Endothelial cell of umbilical vein (primary cell): Measurements from ENCODE around the gene PDS5B. TPM values are rescaled to one million over a fixed set of nuclear protein-coding genes. Genes with fewer than 3 reads are reported as not detected.

Experiments
- BruUV-seq: library from RNA; stranded (reverse); fragments of 400-500 nt; replicated peaks from 2 replicates; lab custom pipeline; 2021; lab: Mats Ljungman, UMichigan
- CTCF ChIA-PET: fragments of 300-600, 350-600 bp; sonication (Branson Sonifier 250); formaldehyde crosslinking; loops from one replicate; lab custom pipeline; 2021; ENCODE audit warnings: antibody characterized with exemption, inconsistent platforms; lab: Charles Lee
- POLR2A ChIA-PET: fragments of 300-600, 350-600 bp; sonication (Branson Sonifier 250); formaldehyde crosslinking; loops from one replicate; lab custom pipeline; 2021; ENCODE audit warnings: antibody characterized with exemption, inconsistent platforms; lab: Charles Lee
- DNase-seq: peaks from one replicate; pipeline ENCODE4 v3.0.0-alpha.2; 2011; ENCODE audit warnings: low read depth, low spot score
- FAIRE-seq: peaks from 2 replicates; lab custom pipeline; 2011; peaks lifted over from hg19 to GRCh38; lab: Jason Lieb, UNC
- H2AFZ ChIP-seq: 2 replicates; pipeline ENCODE4 v1.6.0; 2012; ENCODE audit warnings: low read depth, low read length, control low read depth, inconsistent platforms
- H3K27ac ChIP-seq: 2 replicates; pipeline ENCODE4 v1.5.1; 2011; ENCODE audit warnings: low read depth, mild to moderate bottlenecking, control low read depth, low read length, moderate library complexity; ENCODE audit not compliant: insufficient read depth
- H3K27me3 ChIP-seq, 2 experiments: 2 replicates each; pipeline versions ENCODE4 v1.6.0 to v1.6.1; 2011; ENCODE audit warnings: low read length in 2 of 2, mixed read lengths in 1 of 2; ENCODE audit not compliant: control insufficient read depth in 2 of 2, insufficient read depth in 2 of 2
- H3K36me3 ChIP-seq, 2 experiments: 2 replicates in 1 of 2; 3 replicates in 1 of 2; pipeline ENCODE4 v1.5.1; 2011; ENCODE audit warnings: low read length in 2 of 2, mild to moderate bottlenecking in 1 of 2, moderate library complexity in 1 of 2; ENCODE audit not compliant: control insufficient read depth in 2 of 2, insufficient read depth in 2 of 2; ENCODE audit errors: extremely low read depth in 1 of 2
- H3K4me1 ChIP-seq: 3 replicates; pipeline ENCODE4 v1.5.1; 2011; ENCODE audit warnings: mild to moderate bottlenecking, low read length; ENCODE audit not compliant: control insufficient read depth, insufficient read depth; ENCODE audit errors: extremely low read depth
- H3K4me2 ChIP-seq: 2 replicates; pipeline ENCODE4 v1.6.1; 2011; ENCODE audit warnings: low read length, control low read depth, mixed read lengths; ENCODE audit not compliant: insufficient read depth
- H3K4me3 ChIP-seq, 3 experiments: fragments of 200-600 bp in 1 of 3; sonication (generic), shearing (Covaris generic) in 1 of 3; replicated peaks in 1 of 3; 2 replicates each; pipeline ENCODE4 v1.5.1; 2011 to 2016; ENCODE audit warnings: control low read depth in 3 of 3, low read length in 3 of 3, mild to moderate bottlenecking in 2 of 3, inconsistent platforms in 1 of 3, low read depth in 1 of 3, moderate library complexity in 1 of 3; ENCODE audit not compliant: insufficient read depth in 1 of 3
- H3K79me2 ChIP-seq: 2 replicates; pipeline ENCODE4 v1.6.0; 2012; ENCODE audit warnings: low read length, inconsistent platforms; ENCODE audit not compliant: control insufficient read depth, insufficient read depth
- H3K9ac ChIP-seq: replicated peaks from 2 replicates; pipeline ENCODE3; 2011; ENCODE audit warnings: low read length, control low read depth; ENCODE audit not compliant: insufficient read depth; ENCODE audit errors: extremely low read depth
- H3K9me1 ChIP-seq: replicated peaks from 3 replicates; pipeline ENCODE4 v1.6.0; 2011; ENCODE audit warnings: mild to moderate bottlenecking, low read length; ENCODE audit not compliant: control insufficient read depth, insufficient read depth; ENCODE audit errors: extremely low read depth
- H3K9me3 ChIP-seq: replicated peaks from 2 replicates; pipeline ENCODE4 v1.5.1; 2012; ENCODE audit warnings: low read length, inconsistent platforms; ENCODE audit not compliant: control insufficient read depth, insufficient read depth
- H4K20me1 ChIP-seq: replicated peaks from 2 replicates; pipeline ENCODE3; 2011; ENCODE audit warnings: mild to moderate bottlenecking, low read length; ENCODE audit not compliant: control insufficient read depth, insufficient read depth; ENCODE audit errors: extremely low read depth
- CTCF ChIP-seq, 2 donors: IDR thresholded peaks; 1 replicate in 1 of 2; 2 replicates in 1 of 2; pipeline ENCODE4 v1.5.1; 2011; ENCODE audit warnings: low read length in 2 of 2, mild to moderate bottlenecking in 2 of 2, moderate library complexity in 2 of 2, control low read depth in 1 of 2, inconsistent platforms in 1 of 2, low read depth in 1 of 2; ENCODE audit not compliant: insufficient read depth in 1 of 2; ENCODE audit errors: extremely low read depth in 1 of 2
- EZH2 ChIP-seq: IDR thresholded peaks from 2 replicates; pipeline ENCODE4 v1.6.1; 2012; ENCODE audit warnings: borderline replicate concordance, low read depth, mild to moderate bottlenecking, moderate library complexity, low read length, inconsistent platforms; ENCODE audit not compliant: severe bottlenecking
- FOS ChIP-seq: IDR thresholded peaks from 2 replicates; pipeline ENCODE4 v1.6.1; 2011; ENCODE audit warnings: mild to moderate bottlenecking, low read length, moderate library complexity, borderline replicate concordance; ENCODE audit not compliant: insufficient read depth
- GATA2 ChIP-seq: IDR thresholded peaks from 2 replicates; pipeline ENCODE4 v1.7.0; 2011; ENCODE audit warnings: low read depth, mild to moderate bottlenecking, moderate library complexity, mixed read lengths, low read length; ENCODE audit not compliant: insufficient read length, insufficient read depth
- JUN ChIP-seq: IDR thresholded peaks from 2 replicates; pipeline ENCODE4 v1.6.1; 2011; ENCODE audit warnings: borderline replicate concordance, low read depth; ENCODE audit not compliant: insufficient read length, insufficient read depth
- MAX ChIP-seq: IDR thresholded peaks from 2 replicates; pipeline ENCODE4 v1.6.1; 2011; ENCODE audit not compliant: insufficient read depth, insufficient read length
- MYC ChIP-seq: IDR thresholded peaks from one replicate; pipeline ENCODE4 v1.6.1; 2011; ENCODE audit warnings: mild to moderate bottlenecking, low read depth, low read length
- POLR2A ChIP-seq: IDR thresholded peaks from 2 replicates; pipeline ENCODE4 v1.6.1; 2012; ENCODE audit warnings: low read depth, mild to moderate bottlenecking, control low read depth, low read length
- POLR2AphosphoS5 ChIP-seq: IDR thresholded peaks from 2 replicates; pipeline ENCODE4 v1.6.1; 2012; ENCODE audit warnings: low read depth, mild to moderate bottlenecking, control low read depth, low read length, moderate library complexity; ENCODE audit not compliant: insufficient read depth
- dilution Hi-C: fragments of 300-500 bp; cut with MboI; formaldehyde crosslinking; loops from one replicate; pipeline ENCODE4 v1.15.0; 2019; ENCODE audit warnings: low sequenced_read_pairs; ENCODE audit not compliant: extremely low pct_ligation_motif_present
- intact Hi-C: fragments of 100-400 bp; cut with micrococcal nuclease; formaldehyde crosslinking; loops from one replicate; pipeline ENCODE4 v1.10.0; 2022
- polyA plus RNA-seq, 4 experiments: library from polyadenylated mRNA; depleted of rRNA in 3 of 4; stranded (reverse) in 3 of 4; unstranded in 1 of 4; fragments of >200 nt; gene quantifications; 2 replicates each; pipeline versions ENCODE4 v1.2.1 to v1.2.3, GENCODE V29; 2011 to 2012; ENCODE audit warnings: missing spikeins in 1 of 4
- total RNA-seq: library from RNA; stranded (reverse); gene quantifications from 2 replicates; pipeline ENCODE4 v1.2.3, GENCODE V29; 2021

The PDS5B gene
- total and polyA plus RNA-seq, 2 donors (not counting 3 experiments of a cell fraction or from before 2014, with no cell fraction given), result 3.9 to 40.3 TPM

GRCh38 chr13:32687275-32687674 lies 101.0 kb downstream of the PDS5B start:
- no peak overlapping the region for H3K27ac ChIP-seq
- H3K9me1 ChIP-seq, result no peaks in the 10 kb centered on the region
- FAIRE-seq (no peak), DNase-seq (no peak)
- ChIA-PET CTCF (interaction anchor here (1.0 to 1.6 kb wide), 4 partner anchors 9 to 49 kb away, joined by 3 to 5 read pairs (median 4); no protein-coding TSS in a partner anchor), POLR2A (no interaction called here)
- intact Hi-C loops (no loop called here), dilution Hi-C loops (no loop called here)
- H3K4me2 ChIP-seq, result no peak overlapping the region
- H3K79me2 ChIP-seq, result no peaks in the 10 kb centered on the region
- no peaks in the 10 kb centered on the region for H3K27me3 ChIP-seq
- no peak overlapping the region for H3K4me3 ChIP-seq
- H3K9me3 ChIP-seq, result no peaks in the 10 kb centered on the region
- no peak overlapping the region for H2AFZ ChIP-seq
- no peak overlapping the region for H3K9ac ChIP-seq
- peaks cover 0 to 2% of the 10 kb centered on the region in 2 experiments for H3K36me3 ChIP-seq
- BruUV-seq, result no TSS peak
- TF ChIP-seq MYC (no peak), MAX (no peak), GATA2 (no peak), FOS (no peak), POLR2A (no peak)
- no peaks in the 10 kb centered on the region for H4K20me1 ChIP-seq
- H3K4me1 ChIP-seq, result no peaks in the 10 kb centered on the region

GRCh38 chr13:32695602-32696250 lies 109.5 kb downstream of the PDS5B start:
- DNase-seq (no peak), FAIRE-seq (no peak)
- Histone ChIP-seq H3K4me1 (no peaks in the 10 kb centered on the region), H3K9me1 (no peaks in the 10 kb centered on the region), H3K36me3 (no peaks in the 10 kb centered on the region), H4K20me1 (no peaks in the 10 kb centered on the region), H3K9ac (no peak overlapping the region), H2AFZ (no peak overlapping the region), H3K79me2 (no peaks in the 10 kb centered on the region), H3K4me2 (no peak overlapping the region), H3K27ac (no peak overlapping the region), H3K4me3 (no peak overlapping the region), H3K9me3 (no peaks in the 10 kb centered on the region), H3K27me3 (no peaks in the 10 kb centered on the region)
- BruUV-seq, result no TSS peak
- TF ChIP-seq GATA2 (no peak), JUN (no peak), FOS (no peak), POLR2AphosphoS5 (no peak), MAX (no peak), MYC (no peak), EZH2 (no peak), CTCF (IDR thresholded peaks at IDR 0.05; ENCODE audit: extremely low read depth in 1 of 2, insufficient read depth in 1 of 2, low read depth in 1 of 2, low read length in 2 of 2) (no peak), POLR2A (no peak)
- intact Hi-C loops (no loop called here), dilution Hi-C loops (no loop called here)
- ChIA-PET POLR2A (no interaction called here), CTCF (interaction anchor here (1.0 to 1.8 kb wide), 4 partner anchors 9 to 46 kb away, joined by 3 to 7 read pairs (median 4); no protein-coding TSS in a partner anchor)
